ENCODE results near the gene ANKRD60. TPM values are rescaled to one million over a fixed set of nuclear protein-coding genes. Genes with fewer than 3 reads are reported as not detected.

The ANKRD60 gene
- total and polyA plus RNA-seq, 4 donors: not detected

GRCh38 chr20:58182521-58183140 is 45.8 kb downstream of the ANKRD60 start:
- no peak overlapping the region for H3K27ac ChIP-seq (ENCODE audit: low read depth in 1 of 2, low read length in 2 of 2)
- no peaks in the 10 kb centered on the region for H3K27me3 ChIP-seq (ENCODE audit: control insufficient read depth in 1 of 2, insufficient read depth in 2 of 2, low read length in 1 of 2)
- no peaks in the 10 kb centered on the region for H3K36me3 ChIP-seq (ENCODE audit: control insufficient read depth in 1 of 2, insufficient read depth in 2 of 2, low read length in 1 of 2)
- DNase-seq: no peak
- 94% methylated on average over 8 of the region's 8 CpGs for WGBS, 2 donors
- intact Hi-C loops (cut with DNase I): loop anchor here in 1 of 2 donors (5.0 kb wide), 1 partner anchor 560 kb away; the partner anchor contains the start of gene ZBP1
- no peaks in the 10 kb centered on the region for H3K4me1 ChIP-seq (ENCODE audit: control insufficient read depth in 1 of 2, insufficient read depth in 2 of 2, low read length in 2 of 2)
- ATAC-seq (ENCODE audit: low FRiP score): no peak
- no peak overlapping the region for H3K4me3 ChIP-seq (ENCODE audit: low read length in 2 of 2)
- H3K9me3 ChIP-seq (ENCODE audit: control insufficient read depth, low read length): peaks cover 5% of the 10 kb centered on the region

GRCh38 chr20:58179432-58180099 is 48.9 kb downstream of the ANKRD60 start:
- Histone ChIP-seq H3K9me3 (ENCODE audit: control insufficient read depth, low read length) (peaks cover 5% of the 10 kb centered on the region), H3K4me1 (ENCODE audit: control insufficient read depth in 1 of 2, insufficient read depth in 2 of 2, low read length in 2 of 2) (no peaks in the 10 kb centered on the region), H3K4me3 (ENCODE audit: low read length in 2 of 2) (peak overlapping the region in 1 of 2 donors; percentile 5), H3K36me3 (ENCODE audit: control insufficient read depth in 1 of 2, insufficient read depth in 2 of 2, low read length in 1 of 2) (no peaks in the 10 kb centered on the region), H3K27ac (ENCODE audit: low read depth in 1 of 2, low read length in 2 of 2) (no peak overlapping the region), H3K27me3 (ENCODE audit: control insufficient read depth in 1 of 2, insufficient read depth in 2 of 2, low read length in 1 of 2) (no peaks in the 10 kb centered on the region)
- peak; percentile 89 for ATAC-seq (ENCODE audit: low FRiP score)
- intact Hi-C loops (cut with DNase I): loop anchor here (2.0 to 10.0 kb wide), 6 partner anchors 47 to 557 kb away; partner anchors contain the start of gene ZBP1 (in 1 of the 2)
- WGBS, 2 donors: 1% methylated on average over 42 to 46 of the region's 46 CpGs
- DNase-seq: peak; percentile 69 to 89

- intact Hi-C loops (cut with DNase I): loop anchor here (2.0 to 10.0 kb wide), 5 partner anchors 47 to 524 kb away; no protein-coding TSS in a partner anchor
- H3K27ac ChIP-seq (ENCODE audit: low read depth in 1 of 2, low read length in 2 of 2): no peak overlapping the region
- 51 to 55% methylated on average over 9 of the region's 9 CpGs for WGBS, 2 donors
Observed at GRCh38 chr20:58179083-58179431, 49.4 kb downstream of the ANKRD60 start.

GRCh38 chr20:58177799-58178198 is 50.7 kb downstream of the ANKRD60 start:
- no peak for ATAC-seq (ENCODE audit: low FRiP score)
- no peaks in the 10 kb centered on the region for H3K4me1 ChIP-seq (ENCODE audit: control insufficient read depth in 1 of 2, insufficient read depth in 2 of 2, low read length in 2 of 2)

More at GRCh38 chr20:58179083-58179431, 49.4 kb downstream of the ANKRD60 start:
- Histone ChIP-seq H3K36me3 (ENCODE audit: control insufficient read depth in 1 of 2, insufficient read depth in 2 of 2, low read length in 1 of 2) (no peaks in the 10 kb centered on the region), H3K27me3 (ENCODE audit: control insufficient read depth in 1 of 2, insufficient read depth in 2 of 2, low read length in 1 of 2) (no peaks in the 10 kb centered on the region), H3K9me3 (ENCODE audit: control insufficient read depth, low read length) (peaks cover 2% of the 10 kb centered on the region), H3K4me1 (ENCODE audit: control insufficient read depth in 1 of 2, insufficient read depth in 2 of 2, low read length in 2 of 2) (no peaks in the 10 kb centered on the region), H3K4me3 (ENCODE audit: low read length in 2 of 2) (no peak overlapping the region)
- DNase-seq (peak in 1 of 2 donors; percentile 73), ATAC-seq (ENCODE audit: low FRiP score) (no peak)

GRCh38 chr20:58175836-58176235 is 52.6 kb downstream of the ANKRD60 start:
- Histone ChIP-seq H3K9me3 (ENCODE audit: control insufficient read depth, low read length) (no peaks in the 10 kb centered on the region), H3K27me3 (ENCODE audit: control insufficient read depth in 1 of 2, insufficient read depth in 2 of 2, low read length in 1 of 2) (no peaks in the 10 kb centered on the region), H3K4me3 (ENCODE audit: low read length in 2 of 2) (no peak overlapping the region), H3K36me3 (ENCODE audit: control insufficient read depth in 1 of 2, insufficient read depth in 2 of 2, low read length in 1 of 2) (no peaks in the 10 kb centered on the region), H3K4me1 (ENCODE audit: control insufficient read depth in 1 of 2, insufficient read depth in 2 of 2, low read length in 2 of 2) (no peaks in the 10 kb centered on the region), H3K27ac (ENCODE audit: low read depth in 1 of 2, low read length in 2 of 2) (peak overlapping the region in 1 of 2 donors; percentile 96)
- 93 to 94% methylated on average over 5 of the region's 5 CpGs for WGBS, 2 donors
- DNase-seq (peak in 1 of 2 donors; percentile 51), ATAC-seq (ENCODE audit: low FRiP score) (no peak)
- intact Hi-C loops (cut with DNase I): loop anchor here (5.0 to 10.0 kb wide), 4 partner anchors 44 to 429 kb away; no protein-coding TSS in a partner anchor

More at GRCh38 chr20:58177799-58178198, 50.7 kb downstream of the ANKRD60 start:
- H3K27me3 ChIP-seq (ENCODE audit: control insufficient read depth in 1 of 2, insufficient read depth in 2 of 2, low read length in 1 of 2): no peaks in the 10 kb centered on the region
- no peaks in the 10 kb centered on the region for H3K9me3 ChIP-seq (ENCODE audit: control insufficient read depth, low read length)
- no peaks in the 10 kb centered on the region for H3K36me3 ChIP-seq (ENCODE audit: control insufficient read depth in 1 of 2, insufficient read depth in 2 of 2, low read length in 1 of 2)
- intact Hi-C loops (cut with DNase I): loop anchor here (2.0 to 10.0 kb wide), 5 partner anchors 45 to 523 kb away; no protein-coding TSS in a partner anchor
- no peak overlapping the region for H3K4me3 ChIP-seq (ENCODE audit: low read length in 2 of 2)
- peak in 1 of 2 donors; percentile 69 for DNase-seq
- H3K27ac ChIP-seq (ENCODE audit: low read depth in 1 of 2, low read length in 2 of 2): no peak overlapping the region
- WGBS, 2 donors: 91 to 93% methylated on average over 10 of the region's 10 CpGs

GRCh38 chr20:58175425-58175824 is 53.0 kb downstream of the ANKRD60 start:
- Histone ChIP-seq H3K36me3 (ENCODE audit: control insufficient read depth in 1 of 2, insufficient read depth in 2 of 2, low read length in 1 of 2) (no peaks in the 10 kb centered on the region), H3K27ac (ENCODE audit: low read depth in 1 of 2, low read length in 2 of 2) (peak overlapping the region in 1 of 2 donors; percentile 96), H3K27me3 (ENCODE audit: control insufficient read depth in 1 of 2, insufficient read depth in 2 of 2, low read length in 1 of 2) (no peaks in the 10 kb centered on the region), H3K9me3 (ENCODE audit: control insufficient read depth, low read length) (no peaks in the 10 kb centered on the region), H3K4me3 (ENCODE audit: low read length in 2 of 2) (no peak overlapping the region), H3K4me1 (ENCODE audit: control insufficient read depth in 1 of 2, insufficient read depth in 2 of 2, low read length in 2 of 2) (no peaks in the 10 kb centered on the region)
- intact Hi-C loops (cut with DNase I): loop anchor here (5.0 to 10.0 kb wide), 4 partner anchors 43 to 428 kb away; no protein-coding TSS in a partner anchor
- ATAC-seq (ENCODE audit: low FRiP score): no peak
- peak in 1 of 2 donors; percentile 54 for DNase-seq
- 77 to 79% methylated on average over 9 of the region's 9 CpGs for WGBS, 2 donors

GRCh38 chr20:58174708-58175280 is 53.7 kb downstream of the ANKRD60 start:
- ATAC-seq (ENCODE audit: low FRiP score): peak; percentile 82
- Histone ChIP-seq H3K27me3 (ENCODE audit: control insufficient read depth in 1 of 2, insufficient read depth in 2 of 2, low read length in 1 of 2) (no peaks in the 10 kb centered on the region), H3K4me1 (ENCODE audit: control insufficient read depth in 1 of 2, insufficient read depth in 2 of 2, low read length in 2 of 2) (no peaks in the 10 kb centered on the region), H3K27ac (ENCODE audit: low read depth in 1 of 2, low read length in 2 of 2) (peak overlapping the region; percentile 67 to 96), H3K36me3 (ENCODE audit: control insufficient read depth in 1 of 2, insufficient read depth in 2 of 2, low read length in 1 of 2) (no peaks in the 10 kb centered on the region), H3K9me3 (ENCODE audit: control insufficient read depth, low read length) (no peaks in the 10 kb centered on the region), H3K4me3 (ENCODE audit: low read length in 2 of 2) (peak overlapping the region; percentile 12 to 18)
- intact Hi-C loops (cut with DNase I): loop anchor here (5.0 to 10.0 kb wide), 4 partner anchors 42 to 427 kb away; no protein-coding TSS in a partner anchor
- 8 to 12% methylated on average over 10 of the region's 10 CpGs for WGBS, 2 donors
- DNase-seq: peak; percentile 75 to 81

GRCh38 chr20:58173930-58174707 is 54.3 kb downstream of the ANKRD60 start:
- no peaks in the 10 kb centered on the region for H3K4me1 ChIP-seq (ENCODE audit: control insufficient read depth in 1 of 2, insufficient read depth in 2 of 2, low read length in 2 of 2)
- DNase-seq (peak in 1 of 2 donors; percentile 74), ATAC-seq (ENCODE audit: low FRiP score) (no peak)
- H3K27me3 ChIP-seq (ENCODE audit: control insufficient read depth in 1 of 2, insufficient read depth in 2 of 2, low read length in 1 of 2): no peaks in the 10 kb centered on the region
- peak overlapping the region; percentile 67 to 96 for H3K27ac ChIP-seq (ENCODE audit: low read depth in 1 of 2, low read length in 2 of 2)
- H3K9me3 ChIP-seq (ENCODE audit: control insufficient read depth, low read length): no peaks in the 10 kb centered on the region
- 16 to 22% methylated on average over 26 of the region's 26 CpGs for WGBS, 2 donors
- H3K36me3 ChIP-seq (ENCODE audit: control insufficient read depth in 1 of 2, insufficient read depth in 2 of 2, low read length in 1 of 2): no peaks in the 10 kb centered on the region
- intact Hi-C loops (cut with DNase I): loop anchor here in 1 of 2 donors (10.0 kb wide), 1 partner anchor 59 kb away; no protein-coding TSS in a partner anchor
- H3K4me3 ChIP-seq (ENCODE audit: low read length in 2 of 2): peak overlapping the region; percentile 12 to 18
